LNCaP clone FGC (cell line): ENCODE measurements around the gene MGA.
A peak's percentile ranks its signal among the peaks of the same experiment; 100 is the strongest.
"Not testable (repeated sequence)": the region's sequence is repeated elsewhere in the genome, so short reads cannot be mapped to it uniquely, and the experiment has no call there.

ENCODE experiments used
- DNase-seq: peaks from one replicate; pipeline ENCODE4 v3.0.0-alpha.2; 2011; ENCODE audit warnings: low read depth
- H3K4me3 ChIP-seq: 2 replicates; pipeline ENCODE4 v1.5.1; 2011; ENCODE audit warnings: mild to moderate bottlenecking, low read depth, low read length, control low read depth
- CTCF ChIP-seq: IDR thresholded peaks from 2 replicates; pipeline ENCODE4 v1.5.1; 2012; ENCODE audit warnings: mild to moderate bottlenecking; ENCODE audit not compliant: control insufficient read depth, insufficient read depth; ENCODE audit errors: extremely low read depth

Gene MGA

GRCh38 chr15:41703120-41703519 is 42.9 kb downstream of the MGA start:
- TF ChIP-seq CTCF = no peak
- no peak for DNase-seq
- no peak overlapping the region for H3K4me3 ChIP-seq

GRCh38 chr15:41713047-41713446 is 52.8 kb downstream of the MGA start:
- H3K4me3 ChIP-seq = no peak overlapping the region
- TF ChIP-seq CTCF = no peak
- no peak for DNase-seq

- TF ChIP-seq CTCF = no peak
- no peak overlapping the region for H3K4me3 ChIP-seq
- peak; percentile 81 for DNase-seq
Measured at GRCh38 chr15:41714291-41714690, 54.1 kb downstream of the MGA start.

GRCh38 chr15:41716864-41717263 is 56.7 kb downstream of the MGA start:
- TF ChIP-seq CTCF = no peak
- no peak overlapping the region for H3K4me3 ChIP-seq
- DNase-seq = no peak

- TF ChIP-seq CTCF = no peak
- H3K4me3 ChIP-seq = no peak overlapping the region
- no peak for DNase-seq
Measured at GRCh38 chr15:41727143-41727542, 66.9 kb downstream of the MGA start.

GRCh38 chr15:41728061-41728460 is 67.9 kb downstream of the MGA start:
- DNase-seq, H3K4me3 ChIP-seq: not testable (repeated sequence)

GRCh38 chr15:41730543-41730942 is 70.3 kb downstream of the MGA start:
- H3K4me3 ChIP-seq = no peak overlapping the region
- TF ChIP-seq CTCF = no peak
- DNase-seq = no peak

GRCh38 chr15:41732483-41732882 is 72.3 kb downstream of the MGA start:
- DNase-seq = no peak
- H3K4me3 ChIP-seq = no peak overlapping the region
- TF ChIP-seq CTCF = no peak
